Mesenteric fat pad (tissue), 1 donor: ENCODE measurements around the gene ADGRD2. TPM values are rescaled to one million over a fixed set of nuclear protein-coding genes. Genes with fewer than 3 reads are reported as not detected.

ENCODE experiments used
- DNase-seq: peaks from one replicate; pipeline ENCODE4 v3.0.0-alpha.2; 2020; ENCODE audit warnings: low spot score
- total RNA-seq: library from RNA; stranded (reverse); fragmentation: NEBNext Ultra II Directional; extraction: Animal tissue kit (Norgen Biotek cat#: 25700); gene quantifications from one replicate; pipeline ENCODE4 v1.2.1, GENCODE V29; 2021
- donor health status: DM: yes; HTN: yes; CAD: no.

ADGRD2 gene
- total RNA-seq, 1 donor from 2014 or later: not detected

DNA sequence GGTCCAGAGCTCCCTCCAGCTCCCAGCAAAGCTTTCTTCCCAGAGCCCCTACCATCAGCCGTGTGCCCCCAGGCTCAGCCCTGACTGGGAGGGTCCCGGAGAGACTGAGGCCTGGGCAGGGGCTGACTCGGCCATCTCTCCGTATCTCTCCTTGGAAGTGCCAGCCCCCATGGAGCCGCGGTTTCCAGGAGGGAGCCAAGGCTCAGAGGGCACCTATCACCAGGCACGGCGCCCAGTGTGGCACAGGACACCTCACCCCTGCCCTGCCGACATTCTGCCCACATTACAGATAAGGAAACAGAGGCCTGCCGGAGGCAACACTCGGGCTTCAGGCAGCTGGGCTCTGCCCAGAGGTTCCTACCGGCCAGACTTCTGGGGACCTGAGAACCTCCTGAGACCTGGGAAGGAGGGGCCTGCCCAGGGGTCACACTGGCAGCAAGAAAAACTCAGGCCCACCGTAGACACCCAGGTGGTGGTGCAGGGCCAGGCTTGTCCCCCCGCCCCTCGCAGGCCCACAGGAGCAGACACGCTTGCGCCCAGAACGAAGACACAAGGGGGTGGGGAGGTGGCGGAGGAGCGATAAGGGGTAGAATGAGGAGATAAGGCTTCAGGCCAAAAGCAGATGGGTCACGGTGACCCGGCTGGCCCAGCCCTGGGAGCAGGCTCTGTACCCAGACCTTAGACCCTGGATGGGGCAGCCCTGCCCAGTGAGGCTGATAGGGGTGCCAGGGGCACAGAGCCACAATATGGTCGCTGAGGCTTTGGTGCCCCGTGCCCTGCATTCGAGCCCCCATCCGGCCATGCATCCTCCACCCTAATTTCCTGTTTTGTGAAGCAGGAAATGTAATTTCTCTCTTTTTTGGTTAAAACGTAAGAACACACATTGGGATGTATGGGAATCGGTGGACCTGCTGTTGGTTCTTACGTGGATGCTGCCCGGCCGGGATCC is 45.1 kb downstream of the ADGRD2 start:
- no peak for DNase-seq

DNA sequence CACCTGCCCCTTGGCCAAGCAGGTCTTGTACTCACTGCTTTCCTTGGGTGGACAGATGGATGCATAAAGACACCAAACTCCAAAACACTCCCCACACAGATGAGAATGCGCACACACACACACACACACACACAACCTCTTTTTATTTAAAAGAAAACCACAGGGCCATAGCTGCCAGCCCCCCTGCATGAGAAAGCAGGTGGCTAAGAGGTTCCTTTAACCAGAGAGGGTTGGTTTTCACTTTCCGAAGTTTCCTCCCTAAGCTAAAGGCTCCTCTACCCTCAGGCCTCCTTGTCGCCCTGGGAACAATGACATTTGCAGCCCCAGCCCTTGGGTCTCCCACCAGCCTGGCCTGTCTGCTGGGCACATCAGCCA is 45.8 kb downstream of the ADGRD2 start:
- DNase-seq: no peak

DNA sequence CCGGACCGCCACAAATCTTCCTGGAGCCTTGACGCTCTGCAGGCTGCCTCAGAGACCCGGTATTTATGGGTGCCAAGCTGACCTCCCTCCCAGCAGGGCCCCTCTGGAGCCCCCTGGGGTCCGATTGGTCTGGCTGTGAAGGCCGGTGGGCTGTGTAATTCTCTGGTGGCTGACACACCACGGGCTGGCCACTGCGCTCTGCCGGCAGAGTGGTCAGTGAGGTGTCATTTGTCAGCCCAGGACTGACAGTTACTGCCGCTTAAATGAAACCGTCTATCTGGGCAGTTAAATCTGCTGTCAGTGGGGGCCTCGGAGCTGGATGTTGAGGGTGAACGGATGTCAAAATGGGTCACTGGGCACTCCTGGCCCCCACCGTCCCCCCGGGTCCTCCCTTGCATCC is 46.2 kb downstream of the ADGRD2 start:
- no peak for DNase-seq

DNA sequence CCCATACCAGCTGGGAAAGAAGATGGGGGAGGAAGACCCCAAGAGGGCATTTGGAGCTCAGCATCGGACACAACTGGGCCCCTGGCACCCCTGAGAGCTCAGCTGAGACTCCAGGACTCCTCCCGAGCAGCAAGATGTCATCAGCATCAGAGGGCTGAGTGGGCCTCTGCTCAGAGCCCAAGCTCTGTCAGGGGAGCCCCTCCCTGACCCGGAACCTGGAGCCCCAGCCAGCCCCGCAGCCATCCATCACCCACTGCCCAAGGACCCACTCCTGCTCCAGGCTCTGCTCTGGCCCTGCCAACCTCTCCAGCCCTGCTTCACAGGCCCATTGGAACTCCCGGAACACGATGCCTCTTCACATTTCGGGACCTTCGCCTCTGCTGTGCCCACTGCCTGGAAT is 47.2 kb downstream of the ADGRD2 start:
- DNase-seq: no peak

DNA sequence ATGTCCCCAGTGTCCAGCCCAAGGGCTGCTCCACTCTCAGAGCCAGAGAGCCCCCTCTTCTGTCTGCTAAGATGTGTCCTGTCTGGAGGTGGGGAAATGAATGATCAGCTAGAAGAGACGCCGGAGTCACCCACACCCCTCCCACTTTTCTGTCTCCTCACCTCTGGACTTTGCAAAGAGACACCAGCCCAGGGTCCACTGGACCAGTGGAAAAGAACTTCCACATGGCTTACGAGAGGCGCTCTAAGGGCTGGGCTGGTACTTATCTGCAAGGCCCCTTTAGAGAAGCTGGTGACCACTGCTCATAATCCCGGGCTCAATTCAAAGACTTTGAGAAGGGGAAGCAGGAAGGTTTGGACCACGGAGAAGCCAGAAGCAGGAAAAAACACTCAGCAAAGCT is 47.8 kb downstream of the ADGRD2 start:
- DNase-seq: no peak

DNA sequence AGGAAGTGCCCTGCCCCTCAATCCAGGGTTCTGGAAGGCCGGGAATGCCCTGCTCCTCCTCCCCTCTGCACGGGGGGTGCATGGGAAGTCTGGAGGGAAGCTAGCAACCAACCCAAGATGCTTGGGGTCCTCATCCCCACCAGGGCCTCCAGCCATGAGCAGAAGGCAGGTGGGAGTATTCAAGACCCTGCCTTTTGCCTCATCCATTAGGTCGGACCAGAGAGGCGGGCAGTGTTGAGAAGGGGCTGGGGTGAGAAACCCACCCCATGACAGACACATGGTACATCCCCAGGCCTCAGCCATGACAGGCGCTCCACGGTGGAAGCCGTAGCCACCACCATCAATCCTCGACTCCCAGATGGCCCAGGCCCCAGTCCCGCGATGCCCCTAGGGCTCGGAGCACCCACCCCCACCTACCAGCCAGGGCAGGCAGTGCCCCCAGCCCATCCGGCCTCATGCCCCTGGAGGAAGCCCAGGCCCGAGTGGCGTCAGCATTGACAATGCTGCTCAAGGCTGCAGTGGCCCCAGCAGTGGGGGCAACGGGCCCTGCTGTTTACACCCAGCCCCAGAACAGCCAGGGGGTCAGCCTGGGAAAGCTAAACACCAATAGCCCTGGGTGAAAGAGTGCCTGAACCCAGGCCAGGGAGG is 48.4 kb downstream of the ADGRD2 start:
- no peak for DNase-seq

DNA sequence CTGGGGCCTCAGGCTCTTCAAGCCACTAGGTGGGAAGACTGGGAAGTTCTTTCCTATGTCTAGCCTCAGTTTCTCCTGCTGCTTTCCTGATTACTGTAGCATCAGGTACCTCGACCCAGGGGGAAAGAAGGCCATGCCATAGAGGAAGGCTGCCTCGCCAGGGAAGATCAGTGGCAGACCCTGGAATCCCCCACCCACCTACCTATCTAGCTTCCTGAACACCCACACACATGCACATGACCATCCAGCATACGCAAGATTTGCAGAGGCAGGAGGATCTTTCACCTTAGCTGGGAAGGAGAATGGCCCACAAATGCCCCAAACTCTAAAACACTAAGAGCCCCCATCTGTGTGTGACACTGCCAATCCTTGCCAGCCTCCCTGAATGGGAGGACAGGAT is 49.0 kb downstream of the ADGRD2 start:
- no peak for DNase-seq

DNA sequence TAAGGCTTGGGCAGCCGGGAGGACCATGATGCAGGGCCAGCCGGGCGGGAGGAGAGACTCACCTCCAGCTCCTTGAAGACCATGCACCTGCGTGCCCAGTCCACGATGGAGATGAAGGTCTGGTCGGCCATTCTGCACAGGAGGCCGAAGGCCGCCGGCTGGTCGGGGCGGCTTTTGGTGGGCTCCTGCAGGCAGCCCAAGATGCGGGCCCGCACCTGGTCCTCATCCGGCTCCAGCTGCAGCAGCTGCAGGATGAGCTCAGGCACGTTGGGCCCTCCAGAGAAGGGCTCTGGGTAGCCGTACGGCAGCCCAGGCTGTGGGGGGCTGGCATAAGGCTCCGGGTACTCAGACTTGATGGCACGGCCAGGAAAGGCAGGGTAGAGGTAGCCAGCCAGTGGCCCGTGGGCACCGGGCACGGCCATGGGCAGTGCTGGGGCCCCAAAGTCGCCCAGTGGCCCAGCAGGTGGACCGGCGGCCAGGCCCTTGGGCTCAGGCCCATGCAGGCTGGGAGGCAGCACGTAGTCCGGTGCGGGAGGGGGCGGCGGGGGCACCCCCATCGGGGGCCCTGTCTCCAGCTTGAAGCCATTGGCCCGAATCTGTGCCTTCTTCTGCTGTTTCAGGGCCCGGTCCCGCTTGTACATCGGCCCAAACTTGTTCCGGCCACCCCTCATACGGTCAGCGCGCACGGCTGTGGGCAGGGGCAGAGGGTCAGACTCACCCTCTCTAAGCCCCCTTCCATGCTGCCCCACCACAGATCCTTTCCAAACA is 50.0 kb downstream of the ADGRD2 start:
- DNase-seq: no peak

DNA sequence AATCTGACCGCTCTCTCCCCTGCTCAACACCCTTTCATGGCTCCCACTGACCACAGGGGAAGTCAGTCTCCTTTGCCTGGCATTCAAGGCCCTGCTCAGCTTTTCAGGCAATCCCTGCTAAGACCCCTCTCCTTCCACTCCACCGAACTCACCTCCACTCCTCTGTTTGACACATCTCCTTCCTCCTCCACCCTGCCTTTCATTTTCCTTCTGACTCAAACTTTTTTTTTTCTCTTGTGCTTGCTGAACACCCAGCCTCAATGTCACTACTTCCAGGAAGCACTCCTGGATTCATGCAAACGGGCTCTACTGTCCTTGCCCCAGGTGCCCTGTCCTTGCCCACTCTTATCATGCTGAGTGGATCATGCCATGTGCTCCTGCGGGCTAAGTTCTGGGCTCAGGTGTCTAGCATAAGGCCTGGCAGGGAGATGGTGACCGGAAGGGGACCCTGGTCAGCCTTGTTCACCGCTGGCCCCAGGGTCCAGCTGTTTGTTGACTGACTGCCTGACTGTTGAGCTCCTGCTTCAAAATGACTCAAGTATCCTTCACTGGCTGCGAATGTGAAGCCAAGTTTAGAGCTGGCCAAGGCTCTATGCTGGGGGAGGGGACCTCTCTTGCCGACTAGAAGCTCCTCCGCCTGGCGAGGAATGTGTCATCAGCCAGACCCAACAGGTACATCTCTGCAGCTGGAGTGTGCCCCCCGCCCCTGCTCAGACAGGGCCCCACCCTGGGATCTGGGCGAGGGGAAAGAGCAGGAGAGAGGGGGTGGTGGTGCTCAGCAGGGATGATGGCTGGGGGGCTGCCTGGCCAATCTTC is 50.8 kb downstream of the ADGRD2 start:
- no peak for DNase-seq

DNA sequence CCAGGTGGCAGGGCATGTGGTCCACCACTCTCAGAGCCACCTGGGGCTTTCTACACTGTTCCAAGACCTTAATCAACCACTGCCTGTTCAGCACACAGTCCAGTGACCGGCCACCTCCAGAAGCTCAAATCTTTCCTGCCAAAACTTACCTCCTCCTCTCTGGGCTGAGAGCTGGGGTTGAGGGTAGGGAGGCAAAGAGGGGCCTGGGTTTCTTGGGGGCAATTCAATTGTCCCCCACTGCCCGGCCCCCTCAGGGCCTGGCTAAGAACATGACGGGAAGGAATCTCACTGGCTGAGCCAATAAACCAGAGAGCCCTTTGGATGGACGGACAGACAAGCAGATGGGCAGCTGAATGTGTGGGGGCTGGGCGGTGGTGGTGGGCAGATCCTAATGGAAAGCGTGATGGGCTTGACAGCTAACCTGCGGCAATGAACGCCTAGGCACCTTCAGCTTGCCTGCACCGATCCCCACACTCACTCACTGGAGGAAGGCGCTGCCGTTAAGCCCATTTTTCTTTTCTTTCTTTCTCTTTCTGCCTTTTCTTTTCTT is 51.6 kb downstream of the ADGRD2 start:
- DNase-seq: no peak

DNA sequence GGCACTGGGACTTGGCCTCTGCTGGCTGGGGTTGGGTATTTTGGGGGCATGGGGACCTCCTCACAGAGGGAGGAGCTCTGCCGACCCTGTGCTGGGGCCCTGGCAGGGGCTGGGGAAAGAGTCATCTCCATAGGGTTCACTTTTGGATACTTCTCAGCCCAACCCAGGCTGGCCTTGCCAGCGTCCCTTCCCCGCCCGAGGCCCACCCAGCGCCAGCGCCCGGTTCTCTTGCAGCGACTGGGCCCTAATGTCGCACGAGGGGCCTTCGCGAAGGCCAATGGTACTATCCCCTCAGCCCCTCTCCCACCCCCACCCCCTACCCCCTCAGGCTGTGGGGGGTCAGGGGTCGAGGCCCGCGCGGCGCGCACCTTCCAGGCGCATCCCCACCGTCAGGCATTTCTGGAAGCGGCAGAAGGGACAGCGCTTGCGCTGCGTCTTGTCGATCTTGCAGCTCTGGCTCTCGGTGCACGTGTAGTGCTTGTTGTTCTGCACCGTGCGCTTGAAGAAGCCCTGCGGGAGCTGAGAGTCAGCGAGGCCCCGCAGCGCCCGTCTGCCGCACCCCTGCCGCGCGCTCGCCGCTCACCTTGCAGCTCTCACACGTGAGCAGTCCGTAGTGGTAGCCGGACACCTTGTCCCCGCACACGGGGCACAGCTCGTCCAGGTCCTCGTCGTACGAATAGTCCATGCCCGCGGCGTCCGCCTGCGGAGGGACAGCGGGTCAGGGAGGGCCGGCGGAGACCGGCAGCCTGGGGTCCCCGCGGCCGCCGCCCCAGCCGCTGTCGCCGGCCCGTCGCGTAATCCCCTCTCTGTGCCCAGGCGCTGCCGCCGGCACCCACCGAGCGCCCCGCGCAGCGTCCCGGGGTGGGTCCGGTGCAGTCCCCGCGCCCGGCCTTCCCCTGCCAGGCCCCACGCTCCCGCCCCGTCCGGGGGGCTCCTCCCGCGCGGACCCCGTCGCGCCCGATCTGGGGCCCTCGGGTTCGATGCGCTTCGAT is 52.8 kb downstream of the ADGRD2 start:
- DNase-seq: no peak

DNA sequence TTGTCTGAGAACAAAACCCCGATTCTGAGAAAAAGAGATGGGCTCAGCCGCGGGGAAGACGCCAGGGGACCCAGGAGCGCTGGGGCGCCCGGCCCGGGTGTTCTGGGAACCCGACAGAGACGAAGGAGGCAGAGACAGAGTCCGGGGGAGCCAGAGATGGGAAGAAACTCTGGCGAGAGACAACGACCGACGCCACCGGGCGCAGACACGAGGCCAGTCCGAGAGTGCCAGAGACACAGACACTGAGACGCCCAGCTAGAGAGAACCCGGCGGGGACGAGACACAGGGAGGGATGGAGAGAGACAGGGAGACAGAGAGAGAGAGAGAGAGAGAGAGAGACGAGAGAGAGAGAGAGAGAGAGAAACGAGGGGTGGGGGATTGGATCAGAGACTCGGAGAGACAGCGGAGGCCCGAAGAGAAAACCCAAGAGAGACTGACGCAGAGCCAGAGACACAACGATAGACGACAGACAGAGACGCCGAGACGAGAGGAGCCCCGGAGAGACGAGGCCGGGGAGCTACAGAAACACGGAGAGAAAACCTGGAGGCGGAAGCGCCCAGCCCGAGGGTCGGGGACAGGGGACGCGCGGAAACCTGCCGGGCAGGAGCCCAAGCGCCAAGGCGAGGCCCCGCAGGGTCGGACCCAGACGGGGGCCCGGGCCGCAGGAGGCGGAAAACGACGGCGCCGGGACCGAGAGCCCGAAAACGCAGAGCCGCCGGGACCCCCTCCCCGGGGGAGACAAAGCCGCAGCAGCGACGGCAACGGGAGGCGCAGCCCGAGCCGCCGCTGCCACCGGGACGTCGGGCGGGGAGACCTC is 53.7 kb downstream of the ADGRD2 start:
- no peak for DNase-seq

DNA sequence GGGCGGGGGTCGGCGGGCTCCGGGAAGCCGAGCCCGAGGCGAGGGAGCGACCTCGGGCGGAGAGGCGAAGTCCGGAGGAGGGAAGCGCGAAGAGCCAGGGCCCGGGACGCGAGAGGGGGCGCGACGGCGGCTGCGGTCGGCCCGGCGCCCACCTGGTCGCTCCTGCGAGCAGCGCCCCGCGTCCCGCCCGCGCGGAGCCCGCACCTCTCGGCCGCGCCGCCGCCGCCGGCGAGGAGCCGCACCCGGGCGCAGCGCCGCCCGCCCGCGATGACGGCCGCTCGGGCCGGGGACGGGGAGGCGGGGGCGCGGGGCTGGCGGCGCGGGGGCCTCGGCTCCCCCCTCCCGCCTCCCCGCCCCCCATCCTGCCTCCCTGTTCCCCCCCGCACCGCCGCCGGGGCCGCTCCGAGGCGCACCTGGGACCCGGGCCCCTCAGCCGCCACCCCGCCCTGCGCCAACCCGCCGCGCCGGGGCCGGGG is 54.3 kb downstream of the ADGRD2 start:
- DNase-seq: no peak

DNA sequence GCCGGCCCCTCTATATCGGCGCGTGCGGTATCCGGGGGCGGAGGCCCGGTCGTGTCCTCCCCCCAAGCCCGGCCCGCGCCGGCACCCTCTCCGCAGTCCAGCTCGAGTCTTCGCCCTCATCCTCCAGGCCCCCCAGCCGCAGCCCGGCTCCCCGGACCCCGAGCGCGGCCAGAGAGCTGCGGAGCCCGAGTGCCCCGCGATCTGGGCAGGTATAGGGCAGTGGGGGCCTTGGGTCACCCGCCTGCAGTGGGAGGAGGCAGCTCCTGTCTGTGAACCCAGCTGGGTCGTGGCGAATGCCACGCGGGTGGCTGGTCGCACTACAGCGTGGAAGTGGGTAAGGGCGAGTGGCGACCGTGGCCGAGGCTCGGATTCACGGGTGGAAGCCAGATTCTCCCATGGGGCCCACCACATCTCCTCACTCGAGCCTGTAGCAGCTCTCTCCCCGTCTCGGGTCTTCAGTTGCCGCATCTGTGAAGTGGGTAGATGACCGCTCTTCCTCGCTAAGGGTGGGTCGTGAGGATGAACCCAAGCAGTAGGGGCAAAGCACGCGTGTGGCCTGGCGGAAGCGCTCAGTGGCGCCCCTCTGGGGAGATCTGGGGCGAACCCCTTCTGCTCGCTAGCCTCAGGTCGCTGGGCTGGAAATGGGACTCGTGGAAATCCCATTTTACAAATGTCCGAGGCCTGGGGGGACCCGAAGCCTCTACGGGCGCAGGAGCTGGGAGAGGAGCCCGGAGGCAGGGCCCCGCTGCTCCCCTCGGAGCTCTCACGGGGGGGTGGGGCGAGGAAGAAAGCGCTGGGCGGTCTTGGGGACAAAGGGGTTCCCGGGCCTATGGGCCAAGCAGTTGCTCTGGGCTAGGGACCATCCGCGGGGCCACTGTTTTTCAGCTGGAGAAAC is 55.0 kb downstream of the ADGRD2 start:
- DNase-seq: no peak

DNA sequence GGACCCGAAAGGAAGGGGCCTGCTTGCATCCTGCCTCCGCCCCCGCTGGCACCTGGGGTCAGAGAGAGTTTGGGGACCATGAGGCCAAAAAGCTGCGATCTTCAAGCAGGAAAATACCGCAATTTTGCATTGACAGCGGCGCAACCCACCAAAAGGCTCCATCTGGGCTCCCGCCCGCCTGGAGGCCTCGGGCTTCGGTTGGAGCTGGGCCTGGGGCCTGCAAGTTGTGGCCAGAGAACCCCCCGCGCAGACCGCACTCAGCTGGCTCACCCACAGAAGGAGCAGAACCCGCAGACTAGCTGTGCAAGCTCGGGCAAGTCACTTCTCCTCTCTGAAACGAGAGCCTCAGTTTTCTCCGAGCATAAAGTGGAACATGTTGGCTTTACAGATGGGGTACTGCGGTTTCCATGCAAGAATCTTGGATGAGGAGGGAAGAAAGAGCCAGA is 55.7 kb downstream of the ADGRD2 start:
- DNase-seq: no peak

DNA sequence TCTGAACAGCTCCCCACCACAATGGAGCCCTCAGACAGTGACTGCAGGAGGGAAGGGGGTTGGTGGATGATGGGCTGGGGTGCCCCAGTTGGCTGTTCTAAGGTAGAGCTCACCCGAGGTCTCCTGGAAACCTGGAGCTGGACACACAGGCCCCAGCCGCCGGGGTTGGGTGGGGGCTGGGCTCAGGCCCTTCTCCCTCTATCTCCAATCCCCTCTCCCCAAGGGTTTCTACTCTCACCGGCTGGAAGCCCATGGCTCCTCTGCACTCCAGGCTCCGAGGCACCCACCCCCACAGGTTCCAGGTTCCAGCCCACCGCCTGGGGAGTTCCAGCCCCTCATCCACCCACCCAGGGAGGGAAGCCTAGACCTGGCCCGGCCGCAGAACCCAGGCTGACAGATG is 56.2 kb downstream of the ADGRD2 start:
- no peak for DNase-seq
